Pancreas (tissue), 10 donors: ENCODE measurements around the gene TELO2. TPM values are rescaled to one million over a fixed set of nuclear protein-coding genes. Genes with fewer than 3 reads are reported as not detected.

Experiments
- ATAC-seq, 4 donors: fragments of 200-7000 bp; cut with Tn5 transposase; one replicate each; pipeline versions ENCODE4 v1.8.0 to v1.9.1; 2020; ENCODE audit warnings: mild to moderate bottlenecking in 4 of 4, moderate library complexity in 4 of 4
- DNase-seq, 6 donors: peaks; one replicate each; pipeline ENCODE4 v3.0.0-alpha.2; 2020
- FAIRE-seq: peaks from 2 replicates; lab custom pipeline; 2012; peaks lifted over from hg19 to GRCh38; lab: Jason Lieb, UNC
- H3K27ac ChIP-seq, 4 donors: fragments of 200-600 bp; sonication (generic); 1 replicate in 3 of 4; 2 replicates in 1 of 4; pipeline versions ENCODE4 v1.5.0 to v1.8.0; 2020
- H3K27me3 ChIP-seq, 4 donors: fragments of 200-600 bp; one replicate each; pipeline ENCODE4 v1.8.0; 2021
- H3K36me3 ChIP-seq, 3 donors: fragments of 200-600 bp; sonication (generic) in 1 of 3; one replicate each; pipeline versions ENCODE4 v1.5.0 to v1.8.0; 2020 to 2021
- H3K4me1 ChIP-seq, 3 donors: fragments of 200-600 bp; one replicate each; pipeline ENCODE4 v1.8.0; 2021
- H3K4me3 ChIP-seq, 4 donors: fragments of 200-600 bp; sonication (generic) in 2 of 4; one replicate each; pipeline versions ENCODE4 v1.5.0 to v1.8.0; 2020 to 2021
- H3K9me3 ChIP-seq, 4 donors: fragments of 200-600 bp; one replicate each; pipeline ENCODE4 v1.8.0; 2021
- CTCF ChIP-seq, 4 donors: fragments of 200-600 bp; sonication (generic) in 3 of 4; IDR thresholded peaks; one replicate each; pipeline versions ENCODE4 v1.5.0 to v1.8.0; 2021; ENCODE audit warnings: antibody characterized with exemption in 4 of 4
- WGBS, 2 donors: extraction: QIAGEN DNeasy Blood & Tissue Kit; methylation state at CpG; one replicate each; pipeline ENCODE4 v1.1.7; 2013; 5-methylcytosine and 5-hydroxymethylcytosine counted together
- intact Hi-C, 3 donors: fragments of 100-400 bp; cut with DNase I; formaldehyde crosslinking; loops; one replicate each; pipeline versions ENCODE4 v1.11.1 to v1.14.2; 2022
- polyA plus RNA-seq, 2 donors: library from polyadenylated mRNA; stranded (reverse); fragments of 200-250 nt; gene quantifications; one replicate each; pipeline ENCODE4 v1.2.3, GENCODE V29; 2013
- total RNA-seq, 6 donors: library from RNA; stranded (reverse); fragmentation: NEBNext Ultra II Directional in 4 of 6; extraction: Animal tissue kit (Norgen Biotek cat#: 25700) in 4 of 6; gene quantifications; one replicate each; pipeline versions ENCODE4 v1.2.1 to v1.2.4, GENCODE V29; 2021 to 2023
- donor health status: healthy with polysubstance abuse.
- donor health status: DM: no; HTN: no; CAD: no; lungs with moderate emphysema.
- donor health status: DM: no; HTN: no; CAD: no.
- donor health status: control.
- donor health status: control.
- donor health status: Bipolar disorder and iron deficiency.
- donor health status: DM: yes; HTN: yes; CAD: no.
- donor health status: DM: no; HTN: no; CAD: no.
- donor health status: DM: no; HTN: no; CAD: no.
- donor health status: DM: yes; HTN: yes; CAD: no.

TELO2 gene
- total and polyA plus RNA-seq, 8 donors, result 11.7 to 98.7 (median 19.6) TPM

- no peak for FAIRE-seq
- ATAC-seq, result no peak
- DNase-seq, result peak in 2 of 6 donors; percentile 12 to 55
- no peak overlapping the region for H3K4me3 ChIP-seq
- H3K9me3 ChIP-seq, result no peaks in the 10 kb centered on the region
- peaks cover 0 to 11% (median 3%) of the 10 kb centered on the region in 3 donors for H3K36me3 ChIP-seq
- intact Hi-C loops, result no loop called here
- H3K27me3 ChIP-seq, result no peaks in the 10 kb centered on the region
- H3K4me1 ChIP-seq, result no peaks in the 10 kb centered on the region
- TF ChIP-seq CTCF (IDR thresholded peaks at IDR 0.05), result no peak
- WGBS, 2 donors, result 89 to 93% methylated on average over 16 of the region's 16 CpGs
- H3K27ac ChIP-seq, result no peak overlapping the region
These were observed 25.5 kb downstream of the TELO2 start for GRCh38 chr16:1518626-1519135.

- WGBS, 2 donors, result 91 to 94% methylated on average over 17 of the region's 17 CpGs
- H3K4me1 ChIP-seq, result no peaks in the 10 kb centered on the region
- H3K36me3 ChIP-seq, result peaks cover 0 to 11% (median 3%) of the 10 kb centered on the region in 3 donors
- DNase-seq (no peak), FAIRE-seq (no peak), ATAC-seq (no peak)
- no peak overlapping the region for H3K4me3 ChIP-seq
- H3K27ac ChIP-seq, result no peak overlapping the region
- H3K27me3 ChIP-seq, result no peaks in the 10 kb centered on the region
- intact Hi-C loops, result no loop called here
- no peak for TF ChIP-seq CTCF (IDR thresholded peaks at IDR 0.05)
- H3K9me3 ChIP-seq, result no peaks in the 10 kb centered on the region
These were observed 26.7 kb downstream of the TELO2 start for GRCh38 chr16:1519831-1520230.

- TF ChIP-seq CTCF (IDR thresholded peaks at IDR 0.05), result no peak
- FAIRE-seq (no peak), DNase-seq (peak in 1 of 6 donors; percentile 35), ATAC-seq (no peak)
- no peak overlapping the region for H3K4me3 ChIP-seq
- no peaks in the 10 kb centered on the region for H3K27me3 ChIP-seq
- H3K36me3 ChIP-seq, result peaks cover 0 to 11% (median 3%) of the 10 kb centered on the region in 3 donors
- intact Hi-C loops, result no loop called here
- no peak overlapping the region for H3K27ac ChIP-seq
- 90 to 94% methylated on average over 17 to 19 of the region's 19 CpGs for WGBS, 2 donors
- no peaks in the 10 kb centered on the region for H3K4me1 ChIP-seq
- H3K9me3 ChIP-seq, result no peaks in the 10 kb centered on the region
These were observed 27.3 kb downstream of the TELO2 start for GRCh38 chr16:1520461-1520860.

- 92 to 94% methylated on average over 30 of the region's 30 CpGs for WGBS, 2 donors
- no peak overlapping the region for H3K4me3 ChIP-seq
- H3K27ac ChIP-seq, result no peak overlapping the region
- H3K27me3 ChIP-seq, result no peaks in the 10 kb centered on the region
- peaks cover 0 to 8% (median 0%) of the 10 kb centered on the region in 3 donors for H3K4me1 ChIP-seq
- H3K9me3 ChIP-seq, result no peaks in the 10 kb centered on the region
- no peak for TF ChIP-seq CTCF (IDR thresholded peaks at IDR 0.05)
- H3K36me3 ChIP-seq, result peaks cover 0 to 11% (median 3%) of the 10 kb centered on the region in 3 donors
- intact Hi-C loops, result no loop called here
- no peak for FAIRE-seq
- ATAC-seq, result no peak
- no peak for DNase-seq
These were observed 30.6 kb downstream of the TELO2 start for GRCh38 chr16:1523581-1524245.

GRCh38 chr16:1524366-1524765 is 31.2 kb downstream of the TELO2 start:
- WGBS, 2 donors, result 93% methylated on average over 26 of the region's 26 CpGs
- peaks cover 0 to 11% (median 3%) of the 10 kb centered on the region in 3 donors for H3K36me3 ChIP-seq
- H3K4me3 ChIP-seq, result no peak overlapping the region
- peaks cover 0 to 8% (median 0%) of the 10 kb centered on the region in 3 donors for H3K4me1 ChIP-seq
- TF ChIP-seq CTCF (IDR thresholded peaks at IDR 0.05), result no peak
- no peak for DNase-seq
- no peak for ATAC-seq
- intact Hi-C loops, result no loop called here
- no peak overlapping the region for H3K27ac ChIP-seq
- FAIRE-seq, result no peak
- no peaks in the 10 kb centered on the region for H3K9me3 ChIP-seq
- H3K27me3 ChIP-seq, result no peaks in the 10 kb centered on the region
